HT1080 (cell line): ENCODE results near the gene TUFT1. TPM values are rescaled to one million over a fixed set of nuclear protein-coding genes. Genes with fewer than 3 reads are reported as not detected.

Experiments used
- DNase-seq: peaks from one replicate; pipeline ENCODE4 v3.0.0-alpha.2; 2015; ENCODE audit warnings: low read depth
- total RNA-seq: library from RNA; depleted of rRNA; stranded (reverse); fragments of >200 nt; shearing (Covaris generic); gene quantifications from 2 replicates; pipeline ENCODE4 v1.2.3, GENCODE V29; 2014

The TUFT1 gene
- total RNA-seq, 1 experiment from 2014 or later = 9.3 TPM

GRCh38 chr1:151535326-151536271, 4.5 kb upstream of the TUFT1 start:
- DNase-seq = peak; percentile 37

GRCh38 chr1:151536499-151536898, 3.6 kb upstream of the TUFT1 start:
- DNase-seq = no peak

- peak; percentile 93 for DNase-seq
Observed at GRCh38 chr1:151537112-151537511, 3.0 kb upstream of the TUFT1 start.

- DNase-seq = peak; percentile 96
Observed at GRCh38 chr1:151539321-151540020, 638 bp upstream of the TUFT1 start.

- peak; percentile 27 for DNase-seq
Observed at GRCh38 chr1:151540982-151541377, 871 bp downstream of the TUFT1 start.

- DNase-seq = no peak
Observed at GRCh38 chr1:151541752-151542151, 1.6 kb downstream of the TUFT1 start.

GRCh38 chr1:151542710-151543129, 2.6 kb downstream of the TUFT1 start:
- peak; percentile 50 for DNase-seq

GRCh38 chr1:151545542-151545941, 5.4 kb downstream of the TUFT1 start:
- DNase-seq = no peak

GRCh38 chr1:151546011-151546925, 6.2 kb downstream of the TUFT1 start:
- DNase-seq = no peak

GRCh38 chr1:151547119-151547899, 7.2 kb downstream of the TUFT1 start:
- DNase-seq = peak; percentile 91

- no peak for DNase-seq
Observed at GRCh38 chr1:151547900-151548230, 7.8 kb downstream of the TUFT1 start.

- DNase-seq = no peak
Observed at GRCh38 chr1:151549199-151549598, 9.1 kb downstream of the TUFT1 start.

GRCh38 chr1:151553659-151554058, 13.6 kb downstream of the TUFT1 start:
- DNase-seq = peak; percentile 59

- no peak for DNase-seq
Observed at GRCh38 chr1:151556052-151556451, 15.9 kb downstream of the TUFT1 start.

GRCh38 chr1:151562661-151563060, 22.6 kb downstream of the TUFT1 start:
- DNase-seq = no peak

GRCh38 chr1:151563376-151563775, 23.3 kb downstream of the TUFT1 start:
- DNase-seq = no peak

- DNase-seq = no peak
Observed at GRCh38 chr1:151565502-151566189, 25.5 kb downstream of the TUFT1 start.

GRCh38 chr1:151568626-151569088, 28.5 kb downstream of the TUFT1 start:
- DNase-seq = no peak

- no peak for DNase-seq
Observed at GRCh38 chr1:151570819-151571218, 30.7 kb downstream of the TUFT1 start.
